ENCODE data around the gene PANK3.

- TF ChIP-seq SUZ12 (IDR thresholded peaks at IDR 0.05; ENCODE audit: unreplicated experiment) (no peak), CBFB (IDR thresholded peaks at IDR 0.05; ENCODE audit: low read depth) (no peak), CTCF (IDR thresholded peaks at IDR 0.05 in 2 of 3, conservative IDR thresholded peaks at IDR 0.05 in 1 of 3; ENCODE audit: control insufficient read depth in 2 of 3, extremely low read depth in 1 of 3, insufficient read depth in 1 of 3, low read depth in 3 of 3, low read length in 3 of 3) (no peak)
Observed at GRCh38 chr5:168600409-168600808, 21.2 kb upstream of the PANK3 start.
